ENCODE measurements around the gene RCOR1.
"Not testable (repeated sequence)": the region's sequence is repeated elsewhere in the genome, so short reads cannot be mapped to it uniquely, and the experiment has no call there.

RCOR1 gene

GRCh38 chr14:102593825-102594137 lies 1.3 kb downstream of the RCOR1 start:
- peak; percentile 27 for DNase-seq

GRCh38 chr14:102594514-102595175 lies 2.2 kb downstream of the RCOR1 start:
- DNase-seq: peak; percentile 61

DNA sequence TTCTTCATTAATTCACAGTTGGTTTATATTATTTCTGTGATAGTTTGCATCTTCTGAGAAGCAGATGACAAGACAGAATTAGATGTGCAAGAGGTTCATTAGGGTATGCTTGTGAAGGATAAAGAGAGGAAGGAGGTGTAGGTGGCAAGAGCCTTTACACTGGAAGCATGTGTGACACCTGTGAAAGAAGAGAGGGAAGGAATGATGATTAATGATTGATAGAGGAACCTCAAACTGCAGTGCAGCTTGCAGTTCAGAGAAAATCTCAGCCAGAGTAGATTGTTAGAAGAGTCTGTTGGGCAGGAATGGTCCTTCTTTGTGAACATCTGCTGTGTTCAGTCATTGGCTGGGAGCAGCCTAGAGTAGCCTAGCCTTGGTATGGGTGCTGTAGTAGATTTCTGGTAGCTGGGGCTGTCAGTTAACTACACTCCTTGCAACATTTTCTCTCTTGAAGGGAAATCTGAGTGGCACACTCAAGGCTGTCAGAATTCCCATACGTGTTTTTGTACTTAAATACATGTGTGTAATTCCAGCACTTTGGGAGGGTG lies 9.0 kb downstream of the RCOR1 start:
- DNase-seq: no peak

- DNase-seq: no peak
Observed at GRCh38 chr14:102602421-102603292, 10.2 kb downstream of the RCOR1 start.

GRCh38 chr14:102603293-102603907 lies 11.0 kb downstream of the RCOR1 start:
- DNase-seq: no peak

DNA sequence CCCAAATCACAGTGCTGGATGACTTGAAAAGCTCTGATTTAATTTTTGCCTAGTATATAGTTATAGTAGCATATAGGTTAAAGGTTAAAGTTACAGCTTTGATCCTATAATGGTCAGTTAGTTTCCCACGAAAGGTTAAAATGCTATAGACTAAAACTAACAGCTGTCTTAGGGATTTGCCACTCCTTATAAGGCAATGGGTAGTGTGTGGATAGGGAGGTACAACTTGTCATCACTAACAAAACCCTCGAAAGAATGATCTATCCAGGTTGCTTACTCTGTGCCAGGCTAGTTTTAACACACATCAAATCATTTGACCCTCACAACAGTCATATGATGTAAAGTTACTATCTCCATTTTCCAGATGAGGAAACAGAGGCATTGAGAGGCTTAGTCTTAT lies 11.7 kb downstream of the RCOR1 start:
- DNase-seq: no peak

DNA sequence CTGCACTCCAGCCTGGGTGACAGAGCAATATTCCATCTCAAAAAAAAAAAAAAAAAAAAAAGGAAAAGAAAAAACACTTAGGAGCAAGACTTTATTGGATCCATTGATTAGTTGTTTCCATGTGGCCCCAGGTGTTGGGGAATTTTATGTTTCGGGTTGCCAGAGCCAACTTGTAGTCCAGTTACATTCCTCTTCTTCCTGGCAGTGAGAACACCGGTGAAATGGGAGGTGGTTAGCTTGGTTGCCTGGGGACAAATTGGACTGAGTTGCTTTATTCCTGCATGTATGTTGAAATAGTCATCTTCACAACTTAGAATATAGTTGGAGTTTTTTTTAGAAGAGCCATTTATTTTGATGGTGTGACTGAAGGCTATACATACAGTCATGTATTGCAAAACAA lies 12.6 kb downstream of the RCOR1 start:
- DNase-seq: no peak

DNA sequence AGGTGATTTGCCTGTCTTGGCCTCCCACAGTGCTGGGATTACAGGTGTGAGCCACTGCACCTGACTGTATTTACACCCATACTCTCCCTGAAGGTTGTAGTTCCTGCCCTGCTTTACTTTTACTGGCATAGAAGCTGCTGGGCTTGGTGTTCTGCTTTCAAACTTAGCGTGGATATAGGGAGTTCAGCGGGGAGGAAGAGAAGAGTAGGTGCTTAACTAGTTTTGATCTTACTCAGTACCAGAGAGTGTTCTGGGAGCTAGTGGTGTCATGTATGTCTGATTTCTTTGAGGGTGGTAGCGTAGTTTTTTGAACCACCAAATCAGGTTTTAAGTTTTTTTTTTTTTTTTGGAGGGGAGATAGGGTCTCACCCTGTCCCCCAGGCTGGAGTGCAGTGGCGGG lies 13.8 kb downstream of the RCOR1 start:
- DNase-seq: no peak

DNA sequence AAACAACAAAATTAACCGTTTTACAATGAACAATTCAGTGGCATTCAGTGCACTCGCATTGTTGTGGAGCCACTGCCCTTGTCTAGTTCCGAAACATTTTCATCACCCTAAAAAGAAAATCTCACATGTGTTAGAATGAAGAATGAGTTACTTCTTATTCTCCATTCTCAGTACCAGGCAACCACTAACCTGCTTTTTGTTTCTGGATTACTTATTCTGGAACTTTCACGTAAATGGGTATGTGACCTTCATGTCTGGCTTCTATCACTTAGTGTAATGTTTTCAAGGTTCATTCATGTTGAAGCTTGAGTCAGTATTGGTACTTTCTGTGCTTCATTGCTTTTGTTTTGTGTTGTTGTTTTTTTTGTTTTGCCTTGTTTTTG lies 15.6 kb downstream of the RCOR1 start:
- DNase-seq: no peak

DNA sequence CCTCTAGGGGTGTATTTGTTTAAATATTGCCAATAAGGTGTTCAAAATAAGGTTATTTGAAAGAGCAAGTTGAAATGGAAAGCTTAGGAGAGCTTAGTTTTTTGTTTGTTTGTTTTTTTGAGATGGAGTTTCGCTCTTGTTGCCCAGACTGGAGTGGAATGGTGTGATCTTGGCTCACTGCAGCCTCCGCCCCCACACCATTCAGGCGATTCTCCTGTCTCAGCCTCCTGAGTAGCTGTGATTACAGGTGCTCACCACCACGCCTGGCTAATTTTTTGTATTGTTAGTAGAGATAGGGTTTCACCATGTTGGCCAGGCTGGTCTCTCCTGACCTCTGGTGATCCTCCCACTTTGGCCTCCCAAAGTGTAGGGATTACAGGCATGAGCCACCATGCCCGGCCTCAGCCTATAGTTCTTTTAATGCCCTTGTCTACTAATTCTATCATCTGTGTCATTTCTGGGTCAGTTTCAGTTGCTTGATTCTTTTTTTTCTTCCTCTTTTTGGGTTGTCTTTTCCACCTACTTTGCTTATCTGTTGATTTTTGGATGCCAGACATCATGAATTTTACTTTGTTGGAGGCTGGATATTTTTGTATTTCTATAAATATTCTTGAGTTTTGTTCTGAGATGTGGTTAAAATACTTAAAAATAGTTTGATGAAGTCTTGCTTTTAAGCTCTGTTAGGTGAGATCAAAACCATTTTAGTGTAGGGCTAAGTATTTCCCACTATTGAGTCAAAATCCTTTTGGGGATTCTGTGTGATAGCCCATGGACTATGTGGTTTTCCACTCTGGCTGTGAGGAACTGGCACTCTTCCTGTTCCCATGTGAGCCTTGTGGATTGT lies 18.7 kb downstream of the RCOR1 start:
- no peak for DNase-seq

- DNase-seq: no peak
Observed at GRCh38 chr14:102616318-102616717, 23.9 kb downstream of the RCOR1 start.

- DNase-seq: no peak
Observed at GRCh38 chr14:102616799-102617198, 24.4 kb downstream of the RCOR1 start.

- not testable (repeated sequence) for DNase-seq
Observed at GRCh38 chr14:102619012-102619411, 26.6 kb downstream of the RCOR1 start.

- no peak for DNase-seq
Observed at GRCh38 chr14:102620413-102620812, 28.0 kb downstream of the RCOR1 start.

DNA sequence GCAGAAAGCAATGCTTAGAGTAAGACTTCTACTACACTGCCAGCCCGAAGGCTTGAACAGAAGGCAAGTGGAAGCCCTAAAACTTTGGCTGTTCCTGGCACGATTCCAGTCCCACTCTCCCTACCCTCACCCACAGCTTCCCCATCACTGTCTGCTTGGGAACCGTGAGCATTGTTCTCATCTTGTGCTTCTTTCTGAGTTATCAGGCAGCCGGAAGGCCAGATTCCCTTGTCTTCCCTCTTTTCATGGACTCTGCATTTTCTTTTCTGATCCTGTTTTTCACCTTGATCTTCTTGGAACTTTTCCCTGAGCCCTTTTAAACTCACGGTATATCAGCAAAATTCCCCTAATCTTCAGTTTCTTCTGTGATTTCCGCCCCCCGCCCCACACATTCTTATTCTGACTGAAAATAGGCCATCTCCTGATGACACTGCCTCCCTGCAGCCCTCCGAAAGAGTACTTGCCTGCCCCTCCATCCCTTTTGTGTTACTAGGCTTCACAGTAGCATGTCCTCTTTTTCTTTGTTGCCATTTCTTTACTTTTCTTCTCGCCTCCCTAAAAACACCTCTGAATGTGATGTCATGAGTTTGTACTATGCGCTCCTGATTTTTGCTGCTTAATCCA lies 29.9 kb downstream of the RCOR1 start:
- DNase-seq: no peak

DNA sequence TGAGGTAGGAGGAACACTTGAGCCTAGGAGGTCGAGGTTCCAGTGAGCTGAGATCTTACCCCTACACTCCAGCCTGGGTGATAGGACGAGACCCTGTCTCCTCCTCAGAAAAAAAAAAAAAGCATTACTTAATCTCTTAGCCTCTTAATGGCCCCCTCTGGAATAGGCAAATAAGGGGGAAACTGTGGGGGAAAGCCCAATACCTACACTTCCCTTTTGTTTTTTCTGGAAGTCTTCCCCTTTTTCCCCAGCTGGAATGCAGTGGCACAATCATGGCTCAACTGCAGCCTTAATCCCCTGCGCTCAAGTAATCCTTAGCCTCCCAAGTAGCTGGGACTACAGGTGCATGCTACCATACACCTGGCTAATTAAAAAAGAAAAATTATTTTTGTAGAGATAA lies 32.2 kb downstream of the RCOR1 start:
- no peak for DNase-seq

DNA sequence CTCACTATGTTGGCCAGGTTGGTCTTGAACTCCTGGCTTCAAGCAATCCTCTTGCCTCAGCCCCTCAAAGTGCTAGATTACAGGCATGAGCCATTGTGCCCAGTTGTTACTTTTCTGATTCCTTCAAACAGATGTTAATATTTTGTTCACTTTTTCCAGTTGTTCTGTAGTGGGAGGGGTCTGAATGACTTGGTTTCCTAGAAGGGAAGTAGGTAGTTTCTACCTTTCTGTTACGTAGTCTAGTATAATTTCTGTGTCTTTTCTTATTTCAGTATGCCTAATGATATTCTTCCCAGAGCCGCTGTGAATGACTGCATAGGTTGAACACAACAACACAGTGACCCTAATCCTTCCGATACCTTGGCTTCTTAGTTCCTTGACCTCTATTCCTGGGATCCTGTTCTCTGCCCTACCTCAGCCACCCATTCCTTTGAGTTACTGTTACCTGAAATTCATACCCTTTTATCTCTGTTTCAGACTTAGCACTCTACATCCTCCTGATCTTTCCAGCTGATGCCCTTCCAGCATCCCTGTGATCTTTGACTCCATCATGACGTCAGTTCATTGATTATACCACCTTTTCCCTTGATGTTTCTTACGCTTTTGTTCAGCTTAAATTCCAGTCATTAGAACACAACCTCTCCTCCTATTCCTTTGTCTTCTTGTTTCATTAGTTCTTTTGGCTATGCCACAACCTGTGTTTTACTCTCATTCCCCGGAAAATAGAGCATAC lies 33.3 kb downstream of the RCOR1 start:
- DNase-seq: no peak

DNA sequence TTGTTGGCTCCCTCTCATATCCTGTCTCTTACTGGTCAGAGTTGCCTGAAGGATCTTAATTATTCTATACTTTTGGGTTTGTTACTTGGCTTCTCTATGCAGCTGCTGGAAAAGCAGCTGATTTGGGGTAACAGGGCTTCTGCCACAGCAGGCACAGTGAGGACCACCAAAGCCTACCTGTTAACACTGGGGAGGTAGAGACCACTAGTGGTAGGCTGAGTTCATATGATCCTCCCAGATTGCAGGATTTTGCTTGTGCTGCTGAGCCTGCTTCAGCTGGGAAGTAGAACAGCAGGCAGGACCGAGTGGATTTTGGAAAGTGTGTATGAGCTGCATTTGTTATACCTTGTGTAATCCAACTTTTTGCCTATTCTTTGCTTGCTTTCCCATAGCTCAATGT lies 34.1 kb downstream of the RCOR1 start:
- no peak for DNase-seq

DNA sequence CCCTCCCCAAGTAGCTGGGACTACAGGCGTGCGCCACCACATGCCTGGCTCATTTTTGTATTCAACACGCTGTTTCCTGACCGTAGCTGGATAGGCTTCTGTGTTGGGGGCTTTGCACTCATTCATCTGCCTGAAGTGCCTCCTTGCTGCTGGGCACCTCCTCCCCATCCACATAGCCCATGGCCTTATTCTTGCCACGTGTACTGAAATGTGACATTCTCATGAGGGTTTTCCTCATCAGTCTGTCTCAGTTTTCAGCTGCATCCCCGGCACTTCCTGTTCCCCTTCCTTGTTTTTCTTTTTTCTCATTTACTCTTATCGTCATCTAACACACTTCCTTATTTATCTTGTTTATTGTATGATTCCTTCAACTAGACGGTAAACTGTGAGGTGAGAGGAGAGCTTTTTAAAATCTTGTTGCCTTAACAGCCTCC lies 36.6 kb downstream of the RCOR1 start:
- no peak for DNase-seq

GRCh38 chr14:102629808-102630350 lies 37.4 kb downstream of the RCOR1 start:
- no peak for DNase-seq

GRCh38 chr14:102630405-102630804 lies 38.0 kb downstream of the RCOR1 start:
- no peak for DNase-seq

All from NCI-H748 treated with DMSO at 0.1 percent for 48 hours (cell line).